ENCODE data around the gene KDM8. TPM values are rescaled to one million over a fixed set of nuclear protein-coding genes. Genes with fewer than 3 reads are reported as not detected.

KDM8 gene
- total and polyA plus RNA-seq, 2 experiments from 2014 or later = 5.1 to 5.7 TPM

DNA sequence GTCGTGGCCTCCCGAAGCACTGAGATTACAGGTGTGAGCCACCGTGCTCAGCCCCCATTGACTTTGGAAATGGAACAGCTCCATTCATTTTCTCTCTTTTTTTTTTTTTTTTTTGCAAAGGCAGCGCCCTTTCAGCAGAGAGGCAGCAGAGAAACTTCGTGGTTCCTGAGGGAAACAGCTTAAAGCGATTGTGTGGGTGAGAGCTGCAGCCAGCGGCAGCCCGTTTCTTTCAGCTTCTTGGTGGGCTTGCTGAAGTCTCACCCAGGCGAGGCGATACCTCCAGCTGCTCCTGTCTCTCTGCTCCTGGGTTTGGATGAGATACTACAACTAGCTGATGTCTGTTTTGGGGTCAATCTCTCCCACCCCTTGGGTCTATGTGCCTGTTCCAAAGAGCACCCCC lies 7.7 kb downstream of the KDM8 start:
- Mint-ChIP-seq H3K4me1 (no peaks in the 10 kb centered on the region), H3K9me3 (no peaks in the 10 kb centered on the region; the same call in 2 of the 3 replicates)
- H3K4me3 ChIP-seq = no peak overlapping the region

More for the DNA sequence above, 7.7 kb downstream of the KDM8 start:
- H3K27ac Mint-ChIP-seq = no peak overlapping the region
- Histone ChIP-seq H3K27ac (ENCODE audit: low read depth) (no peak overlapping the region), H3K27me3 (ENCODE audit: insufficient read depth) (no peaks in the 10 kb centered on the region), H3K9me2 (ENCODE audit: insufficient read depth) (no peaks in the 10 kb centered on the region), H3K4me1 (ENCODE audit: insufficient read depth) (no peaks in the 10 kb centered on the region), H3K79me2 (replicated peaks; ENCODE audit: insufficient read depth) (0 out of 2 replicates have a peak, but pooled peaks cover 3% of the 10 kb centered on the region), H4K20me1 (replicated peaks; ENCODE audit: insufficient read depth) (no peaks in the 10 kb centered on the region), H3K4me2 (no peak overlapping the region), H2AFZ (no peak overlapping the region), H3K36me3 (ENCODE audit: insufficient read depth) (no peaks in the 10 kb centered on the region), H3F3A (replicated peaks; ENCODE audit: low read depth) (no peaks in the 10 kb centered on the region)
- DNase-seq (ENCODE audit: low spot score) = no peak
- peaks cover 11% of the 10 kb centered on the region for H3K36me3 Mint-ChIP-seq (ENCODE audit: low read depth)
- H3K4me3 Mint-ChIP-seq = no peak overlapping the region
- peaks cover 3% of the 10 kb centered on the region for H3K27me3 Mint-ChIP-seq (ENCODE audit: insufficient read depth, low read depth, poor library complexity)
- TF ChIP-seq, protein P1, sequence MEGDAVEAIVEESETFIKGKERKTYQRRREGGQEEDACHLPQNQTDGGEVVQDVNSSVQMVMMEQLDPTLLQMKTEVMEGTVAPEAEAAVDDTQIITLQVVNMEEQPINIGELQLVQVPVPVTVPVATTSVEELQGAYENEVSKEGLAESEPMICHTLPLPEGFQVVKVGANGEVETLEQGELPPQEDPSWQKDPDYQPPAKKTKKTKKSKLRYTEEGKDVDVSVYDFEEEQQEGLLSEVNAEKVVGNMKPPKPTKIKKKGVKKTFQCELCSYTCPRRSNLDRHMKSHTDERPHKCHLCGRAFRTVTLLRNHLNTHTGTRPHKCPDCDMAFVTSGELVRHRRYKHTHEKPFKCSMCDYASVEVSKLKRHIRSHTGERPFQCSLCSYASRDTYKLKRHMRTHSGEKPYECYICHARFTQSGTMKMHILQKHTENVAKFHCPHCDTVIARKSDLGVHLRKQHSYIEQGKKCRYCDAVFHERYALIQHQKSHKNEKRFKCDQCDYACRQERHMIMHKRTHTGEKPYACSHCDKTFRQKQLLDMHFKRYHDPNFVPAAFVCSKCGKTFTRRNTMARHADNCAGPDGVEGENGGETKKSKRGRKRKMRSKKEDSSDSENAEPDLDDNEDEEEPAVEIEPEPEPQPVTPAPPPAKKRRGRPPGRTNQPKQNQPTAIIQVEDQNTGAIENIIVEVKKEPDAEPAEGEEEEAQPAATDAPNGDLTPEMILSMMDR (conservative IDR thresholded peaks at IDR 0.05; ENCODE audit: low read depth in 2 of 2) = no peak
- TF ChIP-seq, protein P2, sequence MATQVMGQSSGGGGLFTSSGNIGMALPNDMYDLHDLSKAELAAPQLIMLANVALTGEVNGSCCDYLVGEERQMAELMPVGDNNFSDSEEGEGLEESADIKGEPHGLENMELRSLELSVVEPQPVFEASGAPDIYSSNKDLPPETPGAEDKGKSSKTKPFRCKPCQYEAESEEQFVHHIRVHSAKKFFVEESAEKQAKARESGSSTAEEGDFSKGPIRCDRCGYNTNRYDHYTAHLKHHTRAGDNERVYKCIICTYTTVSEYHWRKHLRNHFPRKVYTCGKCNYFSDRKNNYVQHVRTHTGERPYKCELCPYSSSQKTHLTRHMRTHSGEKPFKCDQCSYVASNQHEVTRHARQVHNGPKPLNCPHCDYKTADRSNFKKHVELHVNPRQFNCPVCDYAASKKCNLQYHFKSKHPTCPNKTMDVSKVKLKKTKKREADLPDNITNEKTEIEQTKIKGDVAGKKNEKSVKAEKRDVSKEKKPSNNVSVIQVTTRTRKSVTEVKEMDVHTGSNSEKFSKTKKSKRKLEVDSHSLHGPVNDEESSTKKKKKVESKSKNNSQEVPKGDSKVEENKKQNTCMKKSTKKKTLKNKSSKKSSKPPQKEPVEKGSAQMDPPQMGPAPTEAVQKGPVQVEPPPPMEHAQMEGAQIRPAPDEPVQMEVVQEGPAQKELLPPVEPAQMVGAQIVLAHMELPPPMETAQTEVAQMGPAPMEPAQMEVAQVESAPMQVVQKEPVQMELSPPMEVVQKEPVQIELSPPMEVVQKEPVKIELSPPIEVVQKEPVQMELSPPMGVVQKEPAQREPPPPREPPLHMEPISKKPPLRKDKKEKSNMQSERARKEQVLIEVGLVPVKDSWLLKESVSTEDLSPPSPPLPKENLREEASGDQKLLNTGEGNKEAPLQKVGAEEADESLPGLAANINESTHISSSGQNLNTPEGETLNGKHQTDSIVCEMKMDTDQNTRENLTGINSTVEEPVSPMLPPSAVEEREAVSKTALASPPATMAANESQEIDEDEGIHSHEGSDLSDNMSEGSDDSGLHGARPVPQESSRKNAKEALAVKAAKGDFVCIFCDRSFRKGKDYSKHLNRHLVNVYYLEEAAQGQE (IDR thresholded peaks at IDR 0.05; ENCODE audit: unreplicated experiment) = no peak
- TF ChIP-seq EZH2 (IDR thresholded peaks at IDR 0.05; ENCODE audit: low read depth, unreplicated experiment) (no peak), ZNF331 (CRISPR knock-in tag; IDR thresholded peaks at IDR 0.05; ENCODE audit: low read depth) (no peak), EZH2phosphoT487 (IDR thresholded peaks at IDR 0.05; ENCODE audit: unreplicated experiment) (no peak), NANOG (IDR thresholded peaks at IDR 0.05; ENCODE audit: borderline replicate concordance) (no peak), CREB1 (CRISPR knock-in tag; IDR thresholded peaks at IDR 0.05; ENCODE audit: low read depth) (no peak), STAT1 (IDR thresholded peaks at IDR 0.05; ENCODE audit: unreplicated experiment) (no peak), ZNF114 (CRISPR knock-in tag; IDR thresholded peaks at IDR 0.05) (no peak), POLR2AphosphoS5 (IDR thresholded peaks at IDR 0.05; ENCODE audit: low read depth) (no peak), JUNB (IDR thresholded peaks at IDR 0.05; ENCODE audit: unreplicated experiment) (no peak)
- TF ChIP-seq, protein P3, sequence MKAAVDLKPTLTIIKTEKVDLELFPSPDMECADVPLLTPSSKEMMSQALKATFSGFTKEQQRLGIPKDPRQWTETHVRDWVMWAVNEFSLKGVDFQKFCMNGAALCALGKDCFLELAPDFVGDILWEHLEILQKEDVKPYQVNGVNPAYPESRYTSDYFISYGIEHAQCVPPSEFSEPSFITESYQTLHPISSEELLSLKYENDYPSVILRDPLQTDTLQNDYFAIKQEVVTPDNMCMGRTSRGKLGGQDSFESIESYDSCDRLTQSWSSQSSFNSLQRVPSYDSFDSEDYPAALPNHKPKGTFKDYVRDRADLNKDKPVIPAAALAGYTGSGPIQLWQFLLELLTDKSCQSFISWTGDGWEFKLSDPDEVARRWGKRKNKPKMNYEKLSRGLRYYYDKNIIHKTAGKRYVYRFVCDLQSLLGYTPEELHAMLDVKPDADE (IDR thresholded peaks at IDR 0.05) = no peak
- TF ChIP-seq, protein P4, sequence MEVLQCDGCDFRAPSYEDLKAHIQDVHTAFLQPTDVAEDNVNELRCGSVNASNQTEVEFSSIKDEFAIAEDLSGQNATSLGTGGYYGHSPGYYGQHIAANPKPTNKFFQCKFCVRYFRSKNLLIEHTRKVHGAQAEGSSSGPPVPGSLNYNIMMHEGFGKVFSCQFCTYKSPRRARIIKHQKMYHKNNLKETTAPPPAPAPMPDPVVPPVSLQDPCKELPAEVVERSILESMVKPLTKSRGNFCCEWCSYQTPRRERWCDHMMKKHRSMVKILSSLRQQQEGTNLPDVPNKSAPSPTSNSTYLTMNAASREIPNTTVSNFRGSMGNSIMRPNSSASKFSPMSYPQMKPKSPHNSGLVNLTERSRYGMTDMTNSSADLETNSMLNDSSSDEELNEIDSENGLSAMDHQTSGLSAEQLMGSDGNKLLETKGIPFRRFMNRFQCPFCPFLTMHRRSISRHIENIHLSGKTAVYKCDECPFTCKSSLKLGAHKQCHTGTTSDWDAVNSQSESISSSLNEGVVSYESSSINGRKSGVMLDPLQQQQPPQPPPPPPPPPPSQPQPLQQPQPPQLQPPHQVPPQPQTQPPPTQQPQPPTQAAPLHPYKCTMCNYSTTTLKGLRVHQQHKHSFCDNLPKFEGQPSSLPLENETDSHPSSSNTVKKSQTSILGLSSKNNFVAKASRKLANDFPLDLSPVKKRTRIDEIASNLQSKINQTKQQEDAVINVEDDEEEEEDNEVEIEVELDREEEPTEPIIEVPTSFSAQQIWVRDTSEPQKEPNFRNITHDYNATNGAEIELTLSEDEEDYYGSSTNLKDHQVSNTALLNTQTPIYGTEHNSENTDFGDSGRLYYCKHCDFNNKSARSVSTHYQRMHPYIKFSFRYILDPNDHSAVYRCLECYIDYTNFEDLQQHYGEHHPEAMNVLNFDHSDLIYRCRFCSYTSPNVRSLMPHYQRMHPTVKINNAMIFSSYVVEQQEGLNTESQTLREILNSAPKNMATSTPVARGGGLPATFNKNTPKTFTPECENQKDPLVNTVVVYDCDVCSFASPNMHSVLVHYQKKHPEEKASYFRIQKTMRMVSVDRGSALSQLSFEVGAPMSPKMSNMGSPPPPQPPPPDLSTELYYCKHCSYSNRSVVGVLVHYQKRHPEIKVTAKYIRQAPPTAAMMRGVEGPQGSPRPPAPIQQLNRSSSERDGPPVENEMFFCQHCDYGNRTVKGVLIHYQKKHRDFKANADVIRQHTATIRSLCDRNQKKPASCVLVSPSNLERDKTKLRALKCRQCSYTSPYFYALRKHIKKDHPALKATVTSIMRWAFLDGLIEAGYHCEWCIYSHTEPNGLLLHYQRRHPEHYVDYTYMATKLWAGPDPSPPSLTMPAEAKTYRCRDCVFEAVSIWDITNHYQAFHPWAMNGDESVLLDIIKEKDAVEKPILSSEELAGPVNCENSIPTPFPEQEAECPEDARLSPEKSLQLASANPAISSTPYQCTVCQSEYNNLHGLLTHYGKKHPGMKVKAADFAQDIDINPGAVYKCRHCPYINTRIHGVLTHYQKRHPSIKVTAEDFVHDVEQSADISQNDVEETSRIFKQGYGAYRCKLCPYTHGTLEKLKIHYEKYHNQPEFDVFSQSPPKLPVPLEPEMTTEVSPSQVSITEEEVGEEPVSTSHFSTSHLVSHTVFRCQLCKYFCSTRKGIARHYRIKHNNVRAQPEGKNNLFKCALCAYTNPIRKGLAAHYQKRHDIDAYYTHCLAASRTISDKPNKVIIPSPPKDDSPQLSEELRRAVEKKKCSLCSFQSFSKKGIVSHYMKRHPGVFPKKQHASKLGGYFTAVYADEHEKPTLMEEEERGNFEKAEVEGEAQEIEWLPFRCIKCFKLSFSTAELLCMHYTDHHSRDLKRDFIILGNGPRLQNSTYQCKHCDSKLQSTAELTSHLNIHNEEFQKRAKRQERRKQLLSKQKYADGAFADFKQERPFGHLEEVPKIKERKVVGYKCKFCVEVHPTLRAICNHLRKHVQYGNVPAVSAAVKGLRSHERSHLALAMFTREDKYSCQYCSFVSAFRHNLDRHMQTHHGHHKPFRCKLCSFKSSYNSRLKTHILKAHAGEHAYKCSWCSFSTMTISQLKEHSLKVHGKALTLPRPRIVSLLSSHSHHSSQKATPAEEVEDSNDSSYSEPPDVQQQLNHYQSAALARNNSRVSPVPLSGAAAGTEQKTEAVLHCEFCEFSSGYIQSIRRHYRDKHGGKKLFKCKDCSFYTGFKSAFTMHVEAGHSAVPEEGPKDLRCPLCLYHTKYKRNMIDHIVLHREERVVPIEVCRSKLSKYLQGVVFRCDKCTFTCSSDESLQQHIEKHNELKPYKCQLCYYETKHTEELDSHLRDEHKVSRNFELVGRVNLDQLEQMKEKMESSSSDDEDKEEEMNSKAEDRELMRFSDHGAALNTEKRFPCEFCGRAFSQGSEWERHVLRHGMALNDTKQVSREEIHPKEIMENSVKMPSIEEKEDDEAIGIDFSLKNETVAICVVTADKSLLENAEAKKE (CRISPR knock-in tag; IDR thresholded peaks at IDR 0.05) = no peak
- no peak for ATAC-seq
